Measurements from ENCODE around the gene NFATC4.
"Not testable (repeated sequence)": the region's sequence is repeated elsewhere in the genome, so short reads cannot be mapped to it uniquely, and the experiment has no call there.

The NFATC4 gene

GRCh38 chr14:24339284-24340151, 28.5 kb upstream of the NFATC4 start, which contains the start of gene RIPK3:
Gene RIPK3, minus strand, starts transcription at chr14:24339991. Its CDS starts 165 bp downstream, at chr14:24339826.
- peak; percentile 23 for DNase-seq

GRCh38 chr14:24340606-24341005, 27.4 kb upstream of the NFATC4 start:
- DNase-seq: no peak

- no peak for DNase-seq
Observed at GRCh38 chr14:24342889-24343288, 25.1 kb upstream of the NFATC4 start.

GRCh38 chr14:24343795-24344660, 24.0 kb upstream of the NFATC4 start:
- no peak for DNase-seq

GRCh38 chr14:24347134-24347533, 20.9 kb upstream of the NFATC4 start:
- no peak for DNase-seq

GRCh38 chr14:24348186-24348585, 19.8 kb upstream of the NFATC4 start:
- no peak for DNase-seq

- DNase-seq: no peak
Observed at GRCh38 chr14:24349742-24350141, 18.2 kb upstream of the NFATC4 start.

- no peak for DNase-seq
Observed at GRCh38 chr14:24351517-24351916, 16.5 kb upstream of the NFATC4 start.

- DNase-seq: no peak
Observed at GRCh38 chr14:24353559-24354481, 14.2 kb upstream of the NFATC4 start.

- DNase-seq: not testable (repeated sequence)
Observed at GRCh38 chr14:24354482-24354825, 13.5 kb upstream of the NFATC4 start.

GRCh38 chr14:24355009-24355408, 13.0 kb upstream of the NFATC4 start:
- no peak for DNase-seq

- no peak for DNase-seq
Observed at GRCh38 chr14:24356208-24356607, 11.8 kb upstream of the NFATC4 start.

GRCh38 chr14:24360281-24360680, 7.7 kb upstream of the NFATC4 start:
- no peak for DNase-seq

GRCh38 chr14:24361326-24361725, 6.7 kb upstream of the NFATC4 start:
- DNase-seq: no peak

GRCh38 chr14:24362241-24362960, 5.6 kb upstream of the NFATC4 start:
- no peak for DNase-seq

- no peak for DNase-seq
Observed at GRCh38 chr14:24363401-24363800, 4.6 kb upstream of the NFATC4 start.

GRCh38 chr14:24364841-24365240, 3.1 kb upstream of the NFATC4 start:
- no peak for DNase-seq

GRCh38 chr14:24365600-24366412, 2.2 kb upstream of the NFATC4 start:
- peak; percentile 92 for DNase-seq

- no peak for DNase-seq
Observed at GRCh38 chr14:24366413-24366720, 1.6 kb upstream of the NFATC4 start.

- DNase-seq: peak; percentile 80
Observed at GRCh38 chr14:24366721-24367513, 1.1 kb upstream of the NFATC4 start.

- no peak for DNase-seq
Observed at GRCh38 chr14:24368212-24368561, 203 bp downstream of the NFATC4 start.
